IMR-90 (cell line): ENCODE data around the gene FBXW11. TPM values are rescaled to one million over a fixed set of nuclear protein-coding genes. Genes with fewer than 3 reads are reported as not detected.

Source experiments
- ATAC-seq: fragments of 200-7000 bp; cut with Tn5 transposase; 2 replicates; pipeline ENCODE4 v1.9.1; 2020; ENCODE audit warnings: low read depth, mild to moderate bottlenecking, moderate library complexity
- BruUV-seq: library from RNA; stranded (reverse); fragments of 400-500 nt; replicated peaks from 2 replicates; lab custom pipeline; 2021; lab: Mats Ljungman, UMichigan
- CTCF ChIA-PET: fragments of 300-600 bp; formaldehyde crosslinking; extraction: SDS; loops from one replicate; lab custom pipeline; 2021; ENCODE audit warnings: antibody characterized with exemption; lab: Yijun Ruan, JAX
- POLR2A ChIA-PET: fragments of 300-600 bp; sonication (Branson Sonifier 250); formaldehyde crosslinking; loops from one replicate; lab custom pipeline; 2022; ENCODE audit warnings: antibody characterized with exemption; ENCODE audit not compliant: unreplicated experiment; lab: Charles Lee
- DNase-seq: peaks from one replicate; pipeline ENCODE4 v3.0.0; 2013
- H2AFZ ChIP-seq: replicated peaks from 2 replicates; pipeline ENCODE3; 2013; ENCODE audit warnings: low read length, mild to moderate bottlenecking; ENCODE audit not compliant: poor library complexity
- H2AK5ac ChIP-seq: 2 replicates; pipeline ENCODE4 v1.6.1; 2013; ENCODE audit warnings: low read depth, low read length, inconsistent platforms
- H2AK9ac ChIP-seq: replicated peaks from 2 replicates; pipeline ENCODE3; 2013; ENCODE audit warnings: mild to moderate bottlenecking, low read depth, low read length, moderate library complexity; ENCODE audit not compliant: poor library complexity
- H2BK120ac ChIP-seq: 2 replicates; pipeline ENCODE4 v1.6.1; 2013; ENCODE audit warnings: low read depth, low read length, inconsistent platforms
- H2BK15ac ChIP-seq: 3 replicates; pipeline ENCODE4 v1.6.1; 2013; ENCODE audit warnings: low read depth, low read length, inconsistent platforms
- H2BK20ac ChIP-seq: 2 replicates; pipeline ENCODE4 v1.6.1; 2013; ENCODE audit warnings: low read depth, mild to moderate bottlenecking, inconsistent platforms, low read length, moderate library complexity
- H2BK5ac ChIP-seq: 2 replicates; pipeline ENCODE4 v1.6.1; 2013; ENCODE audit warnings: mild to moderate bottlenecking, low read depth, low read length, inconsistent platforms; ENCODE audit not compliant: poor library complexity, severe bottlenecking
- H3K14ac ChIP-seq: replicated peaks from 2 replicates; pipeline ENCODE4 v1.6.1; 2013; ENCODE audit warnings: low read depth, low read length, inconsistent platforms
- H3K18ac ChIP-seq: 2 replicates; pipeline ENCODE4 v1.6.1; 2013; ENCODE audit warnings: low read depth, low read length, control low read depth
- H3K23ac ChIP-seq: 2 replicates; pipeline ENCODE4 v1.6.1; 2013; ENCODE audit warnings: low read depth, low read length, inconsistent platforms
- H3K27ac ChIP-seq: 2 replicates; pipeline ENCODE4 v1.5.1; 2013; ENCODE audit warnings: mild to moderate bottlenecking, control low read depth, low read length; ENCODE audit not compliant: insufficient read depth
- H3K27me3 ChIP-seq: 2 replicates; pipeline ENCODE4 v1.6.1; 2013; ENCODE audit warnings: low read length; ENCODE audit not compliant: control insufficient read depth, insufficient read depth
- H3K36me3 ChIP-seq: 2 replicates; pipeline ENCODE4 v1.6.1; 2013; ENCODE audit warnings: low read length, mixed read lengths; ENCODE audit not compliant: control insufficient read depth, insufficient read depth
- H3K4ac ChIP-seq: 2 replicates; pipeline ENCODE4 v1.6.1; 2013; ENCODE audit warnings: low read depth, low read length, inconsistent platforms
- H3K4me1 ChIP-seq: 2 replicates; pipeline ENCODE4 v1.6.1; 2013; ENCODE audit warnings: low read length, mixed read lengths; ENCODE audit not compliant: control insufficient read depth, insufficient read depth
- H3K4me2 ChIP-seq: 2 replicates; pipeline ENCODE4 v1.6.1; 2013; ENCODE audit warnings: low read depth, mild to moderate bottlenecking, control low read depth, low read length, moderate library complexity
- H3K4me3 ChIP-seq: 2 replicates; pipeline ENCODE4 v1.5.1; 2013; ENCODE audit warnings: low read depth, mild to moderate bottlenecking, control low read depth, low read length, moderate library complexity; ENCODE audit not compliant: insufficient read depth
- H3K56ac ChIP-seq: 2 replicates; pipeline ENCODE4 v1.6.1; 2013; ENCODE audit warnings: low read length, inconsistent platforms; ENCODE audit not compliant: insufficient read depth; ENCODE audit errors: extremely low read depth
- H3K79me1 ChIP-seq, 2 experiments: 2 replicates each; pipeline ENCODE4 v1.6.1; 2013; ENCODE audit warnings: low read length in 2 of 2, inconsistent platforms in 1 of 2, low read depth in 1 of 2
- H3K9ac ChIP-seq: 2 replicates; pipeline ENCODE4 v1.6.1; 2013; ENCODE audit warnings: low read depth, low read length, control low read depth
- H3K9me1 ChIP-seq: 2 replicates; pipeline ENCODE4 v1.6.1; 2013; ENCODE audit warnings: low read length, inconsistent platforms; ENCODE audit not compliant: insufficient read depth
- H3K9me3 ChIP-seq: 2 replicates; pipeline ENCODE4 v1.6.1; 2013; ENCODE audit warnings: low read length; ENCODE audit not compliant: control insufficient read depth, insufficient read depth
- H4K20me1 ChIP-seq: 2 replicates; pipeline ENCODE4 v1.6.1; 2013; ENCODE audit warnings: low read length, inconsistent platforms; ENCODE audit not compliant: insufficient read depth
- H4K5ac ChIP-seq: 2 replicates; pipeline ENCODE4 v1.6.1; 2013; ENCODE audit warnings: mild to moderate bottlenecking, low read depth, low read length, control low read depth
- H4K8ac ChIP-seq, 2 experiments: 2 replicates each; pipeline ENCODE4 v1.6.1; 2013; ENCODE audit warnings: low read depth in 2 of 2, low read length in 2 of 2, control low read depth in 1 of 2, inconsistent platforms in 1 of 2
- H4K91ac ChIP-seq: 2 replicates; pipeline ENCODE4 v1.6.1; 2013; ENCODE audit warnings: low read depth, low read length, inconsistent platforms; ENCODE audit not compliant: insufficient read depth
- CEBPB ChIP-seq: IDR thresholded peaks from 2 replicates; pipeline ENCODE4 v1.6.1; 2012; ENCODE audit warnings: low read depth, low read length, improper control_type of control experiment
- MAZ ChIP-seq: IDR thresholded peaks from 2 replicates; pipeline ENCODE4 v1.6.1; 2012; ENCODE audit warnings: low read depth, mild to moderate bottlenecking, low read length, improper control_type of control experiment, moderate library complexity, borderline replicate concordance
- RFX5 ChIP-seq: IDR thresholded peaks from 2 replicates; pipeline ENCODE4 v1.8.0; 2012; ENCODE audit warnings: low read depth, mild to moderate bottlenecking, low read length, moderate library complexity
- WGBS, 2 experiments: methylation state at CpG; one replicate each; pipeline versions ENCODE4 v1.1.5 to v1.1.7; 2013; ENCODE audit warnings: missing lambda C conversion rate in 2 of 2; ENCODE audit not compliant: insufficient read length in 1 of 2; ENCODE audit errors: extremely low coverage in 2 of 2; 5-methylcytosine and 5-hydroxymethylcytosine counted together
- dilution Hi-C: fragments of 300-500 bp; cut with HindIII; formaldehyde crosslinking; loops from one replicate; pipeline ENCODE4 v1.14.3; 2018; ENCODE audit warnings: low sequenced_read_pairs; ENCODE audit not compliant: unreplicated experiment
- in situ Hi-C: fragments of 300-500 bp; cut with MboI; formaldehyde crosslinking; loops from 3 replicates; pipeline ENCODE4 v1.14.3; 2019; ENCODE audit warnings: low sequenced_read_pairs, inconsistent platforms, mixed read lengths
- intact Hi-C: fragments of 100-400 bp; cut with micrococcal nuclease; formaldehyde crosslinking; loops from 2 replicates; pipeline ENCODE4 v1.10.0; 2022
- polyA plus RNA-seq, 3 experiments: library from polyadenylated mRNA; depleted of rRNA; stranded (reverse); fragments of >200 nt; gene quantifications; 2 replicates each; pipeline ENCODE4 v1.2.3, GENCODE V29; 2012; ENCODE audit warnings: low replicate concordance in 1 of 3
- total RNA-seq: library from RNA; depleted of rRNA; stranded (reverse); fragments of >200 nt; gene quantifications from 2 replicates; pipeline ENCODE4 v1.2.3, GENCODE V29; 2012

The FBXW11 gene
- total and polyA plus RNA-seq, 2 of the 4 experiments (the other 2 are of a cell fraction) = 34.3 to 97.1 TPM

GRCh38 chr5:171952021-171952420 lies 54.4 kb downstream of the FBXW11 start:
- TF ChIP-seq RFX5 (no peak), CEBPB (no peak), MAZ (no peak)
- Histone ChIP-seq H2BK120ac (no peak overlapping the region), H2AK9ac (no peak overlapping the region), H4K20me1 (peaks cover 26% of the 10 kb centered on the region), H2BK15ac (no peak overlapping the region), H2BK5ac (no peak overlapping the region), H3K14ac (no peak overlapping the region; the same call in 1 of the 2 replicates), H3K18ac (no peak overlapping the region), H3K9me3 (no peaks in the 10 kb centered on the region), H3K4me3 (no peak overlapping the region), H3K4me1 (peaks cover 16% of the 10 kb centered on the region), H3K27me3 (no peaks in the 10 kb centered on the region), H3K27ac (no peak overlapping the region), H3K4me2 (no peak overlapping the region), H2AK5ac (peak overlapping the region; percentile 49; the same call in 1 of the 2 replicates), H3K23ac (no peak overlapping the region), H2AFZ (no peak overlapping the region), H2BK20ac (no peak overlapping the region), H4K5ac (no peak overlapping the region), H4K8ac (peak overlapping the region in 1 of 2 experiments; percentile 5; a peak in 1 of 4 replicates), H3K9me1 (peaks cover 6% of the 10 kb centered on the region), H4K91ac (no peak overlapping the region), H3K36me3 (no peaks in the 10 kb centered on the region), H3K79me1 (peaks cover 26 to 58% of the 10 kb centered on the region in 2 experiments), H3K56ac (no peak overlapping the region), H3K4ac (no peak overlapping the region), H3K9ac (no peak overlapping the region)
- ATAC-seq (no peak), DNase-seq (no peak)
- POLR2A ChIA-PET = no interaction called here
- intact Hi-C loops = no loop called here
- CTCF ChIA-PET = interaction anchor here (0.7 kb wide), 1 partner anchor 22 kb away, joined by 4 read pairs; no protein-coding TSS in a partner anchor
- in situ Hi-C loops = no loop called here
- no TSS peak for BruUV-seq
- dilution Hi-C loops = no loop called here
- no CpG with 5 or more reads among the region's 5 CpGs for WGBS, 2 experiments
